ENCODE measurements around the gene NR1H3. TPM values are rescaled to one million over a fixed set of nuclear protein-coding genes. Genes with fewer than 3 reads are reported as not detected.

The NR1H3 gene
- total RNA-seq, 1 donor, result 39.3 TPM

- H3K4me3 ChIP-seq (ENCODE audit: low read depth, low read length), result no peak overlapping the region
- DNase-seq (ENCODE audit: low read depth), result no peak
- no peak for TF ChIP-seq CTCF (IDR thresholded peaks at IDR 0.05; ENCODE audit: insufficient read depth, low read depth, low read length)
Measured at GRCh38 chr11:47295385-47295784, 37.6 kb downstream of the NR1H3 start.

- H3K4me3 ChIP-seq (ENCODE audit: low read depth, low read length), result no peak overlapping the region
- TF ChIP-seq CTCF (IDR thresholded peaks at IDR 0.05; ENCODE audit: insufficient read depth, low read depth, low read length), result no peak
- no peak for DNase-seq (ENCODE audit: low read depth)
Measured at GRCh38 chr11:47296045-47296444, 38.2 kb downstream of the NR1H3 start.

DNA sequence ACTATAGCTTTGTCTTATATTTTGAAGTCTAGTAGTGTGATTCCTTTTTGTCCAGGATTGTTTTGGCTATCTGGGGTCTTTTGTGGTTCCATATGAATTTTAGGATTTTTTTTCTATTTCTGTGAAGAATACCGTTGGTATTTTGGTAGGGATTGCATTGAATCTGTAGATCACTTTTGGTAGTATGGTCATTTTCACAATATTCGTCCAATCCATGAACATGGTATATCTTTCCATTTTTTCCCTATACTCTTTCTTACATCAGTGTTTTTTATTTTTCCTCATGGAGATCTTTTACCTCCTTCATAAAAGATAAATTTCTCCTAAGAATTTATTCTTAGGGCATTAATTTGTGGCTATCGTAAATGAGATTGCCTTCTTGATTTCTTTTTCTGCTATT, 41.3 kb downstream of the NR1H3 start:
- no peak for TF ChIP-seq CTCF (IDR thresholded peaks at IDR 0.05; ENCODE audit: insufficient read depth, low read depth, low read length)
- DNase-seq (ENCODE audit: low read depth), result no peak
- H3K4me3 ChIP-seq (ENCODE audit: low read depth, low read length), result no peak overlapping the region

DNA sequence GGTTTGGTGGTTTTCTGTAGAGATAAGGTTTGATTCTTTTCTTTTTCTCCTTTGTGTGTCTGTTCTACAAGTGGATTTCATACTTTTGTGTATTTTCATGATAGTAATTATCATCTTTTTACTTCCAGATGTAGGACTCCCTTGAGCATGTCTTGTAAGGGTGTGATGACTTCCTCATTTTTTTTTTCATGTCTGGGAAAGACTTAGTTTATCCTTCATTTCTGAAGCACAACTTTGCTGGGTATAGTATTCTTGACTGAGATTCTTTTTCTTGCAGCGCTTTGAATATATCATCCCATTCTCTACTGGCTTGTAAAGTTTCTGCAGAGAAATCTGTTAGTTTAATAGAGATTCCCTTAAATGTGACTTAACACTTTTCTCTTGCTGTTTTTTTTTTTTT, 45.1 kb downstream of the NR1H3 start:
- no peak overlapping the region for H3K4me3 ChIP-seq (ENCODE audit: low read depth, low read length)
- DNase-seq (ENCODE audit: low read depth), result no peak
- no peak for TF ChIP-seq CTCF (IDR thresholded peaks at IDR 0.05; ENCODE audit: insufficient read depth, low read depth, low read length)

- no peak for DNase-seq (ENCODE audit: low read depth)
- no peak for TF ChIP-seq CTCF (IDR thresholded peaks at IDR 0.05; ENCODE audit: insufficient read depth, low read depth, low read length)
- no peak overlapping the region for H3K4me3 ChIP-seq (ENCODE audit: low read depth, low read length)
Measured at GRCh38 chr11:47305734-47306483, 48.1 kb downstream of the NR1H3 start.

DNA sequence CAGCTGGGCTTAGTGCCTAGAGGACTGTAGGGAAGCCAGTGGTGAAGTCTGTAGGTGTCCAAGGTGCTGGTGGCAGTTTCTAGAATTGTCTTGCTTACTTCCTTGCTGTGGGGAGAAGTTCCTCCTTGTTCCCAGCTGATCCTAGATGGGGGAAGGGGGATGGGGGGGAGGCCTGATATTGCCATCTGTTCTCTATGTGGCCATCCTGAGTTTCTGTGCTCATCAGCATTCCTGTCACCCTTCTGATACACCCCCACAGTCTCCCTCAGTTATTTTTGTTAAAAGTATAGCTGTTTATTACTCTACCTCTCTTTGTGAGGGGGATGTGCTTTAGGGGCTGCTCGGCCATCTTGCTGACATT, 48.7 kb downstream of the NR1H3 start:
- no peak for TF ChIP-seq CTCF (IDR thresholded peaks at IDR 0.05; ENCODE audit: insufficient read depth, low read depth, low read length)
- DNase-seq (ENCODE audit: low read depth), result no peak
- no peak overlapping the region for H3K4me3 ChIP-seq (ENCODE audit: low read depth, low read length)

Measured in fibroblast of villous mesenchyme (primary cell).